Ovary (tissue), 3 donors: ENCODE measurements around the gene CIROP.

Source experiments
- CTCF ChIP-seq, 3 donors: fragments of 450-650 bp in 2 of 3; fragments of 200-600 bp in 1 of 3; IDR thresholded peaks; one replicate each; pipeline versions ENCODE4 v1.5.1 to v1.8.0; 2016 to 2022; ENCODE audit warnings: antibody characterized with exemption in 3 of 3, mild to moderate bottlenecking in 1 of 3
- EP300 ChIP-seq: sonication (generic); formaldehyde crosslinking; IDR thresholded peaks from one replicate; pipeline ENCODE4 v1.6.1; 2017; ENCODE audit warnings: antibody characterized with exemption
- POLR2A ChIP-seq: fragments of 450-650 bp; IDR thresholded peaks from one replicate; pipeline ENCODE4 v1.6.1; 2017; ENCODE audit warnings: antibody characterized with exemption, mild to moderate bottlenecking, moderate library complexity
- donor health status: DM: no; HTN: no; CAD: no.

- TF ChIP-seq POLR2A (no peak), CTCF (IDR thresholded peaks at IDR 0.05) (no peak), EP300 (no peak)
Measured at GRCh38 chr14:23126548-23127278, 21.9 kb upstream of the CIROP start.
